Smooth muscle cell (in vitro differentiated cells): ENCODE measurements around the gene NCLN. TPM values are rescaled to one million over a fixed set of nuclear protein-coding genes. Genes with fewer than 3 reads are reported as not detected.
"Not testable (repeated sequence)": the region's sequence is repeated elsewhere in the genome, so short reads cannot be mapped to it uniquely, and the experiment has no call there.

ENCODE experiments used
- DNase-seq: peaks from one replicate; lab custom pipeline; 2025; ENCODE audit not compliant: unreplicated experiment; lab: John Stamatoyannopoulos, UW
- H2AFZ ChIP-seq: fragments of 200-600 bp; sonication (generic); 2 replicates; pipeline ENCODE4 v1.6.0; 2016; ENCODE audit warnings: antibody characterized with exemption, low read depth, mild to moderate bottlenecking
- H3F3A ChIP-seq: fragments of 200-600 bp; sonication (generic); 2 replicates; pipeline ENCODE4 v1.6.0; 2017; ENCODE audit warnings: antibody characterized with exemption, low read depth
- H3K27ac ChIP-seq: fragments of 200-600 bp; sonication (generic); 2 replicates; pipeline ENCODE4 v1.5.1; 2016; ENCODE audit warnings: low read depth, mild to moderate bottlenecking
- H3K27me3 ChIP-seq: fragments of 200-600 bp; sonication (generic); 2 replicates; pipeline ENCODE4 v1.6.1; 2016; ENCODE audit warnings: low read depth, mild to moderate bottlenecking
- H3K36me3 ChIP-seq: fragments of 200-600 bp; sonication (generic); 2 replicates; pipeline ENCODE4 v1.5.1; 2016; ENCODE audit warnings: low read depth
- H3K4me1 ChIP-seq: fragments of 200-600 bp; sonication (generic); 2 replicates; pipeline ENCODE4 v1.5.1; 2016; ENCODE audit warnings: low read depth
- H3K4me2 ChIP-seq: fragments of 200-600 bp; sonication (generic); 2 replicates; pipeline ENCODE4 v1.6.0; 2016; ENCODE audit warnings: mild to moderate bottlenecking
- H3K4me3 ChIP-seq: fragments of 200-600 bp; sonication (generic); 2 replicates; pipeline ENCODE4 v1.5.1; 2016; ENCODE audit warnings: mild to moderate bottlenecking
- H3K79me2 ChIP-seq: fragments of 200-600 bp; sonication (generic); 2 replicates; pipeline ENCODE4 v1.6.0; 2016; ENCODE audit warnings: low read depth, mild to moderate bottlenecking
- H3K9ac ChIP-seq: fragments of 200-600 bp; sonication (generic); 2 replicates; pipeline ENCODE4 v1.6.0; 2016; ENCODE audit warnings: low read depth
- H3K9me3 ChIP-seq: fragments of 200-600 bp; sonication (generic); replicated peaks from 2 replicates; pipeline ENCODE4 v1.5.1; 2016; ENCODE audit warnings: low read depth
- H4K20me1 ChIP-seq: fragments of 200-600 bp; sonication (generic); 2 replicates; pipeline ENCODE4 v1.6.0; 2016; ENCODE audit warnings: low read depth
- WGBS: methylation state at CpG from one replicate; pipeline ENCODE4 v1.1.7; 2016; ENCODE audit warnings: low lambda C conversion rate; 5-methylcytosine and 5-hydroxymethylcytosine counted together
- polyA plus RNA-seq: library from polyadenylated mRNA; unstranded; fragments of >200 nt; fragmentation: Nextera tagmentation; extraction: Ambion mirVana; gene quantifications from 2 replicates; pipeline ENCODE4 v1.2.1, GENCODE V29; 2016
- total RNA-seq: library from RNA; depleted of rRNA; stranded (reverse); fragments of >200 nt; gene quantifications from 2 replicates; pipeline ENCODE4 v1.2.3, GENCODE V29; 2014
- TF ChIP-seq, protein P1 (sequence below): fragments of 200-600 bp; sonication (generic); IDR thresholded peaks from 2 replicates; pipeline ENCODE4 v1.5.1; 2017; ENCODE audit warnings: borderline replicate concordance, mild to moderate bottlenecking, antibody characterized with exemption; ENCODE audit not compliant: insufficient read depth, poor library complexity, severe bottlenecking

Gene NCLN
- total and polyA plus RNA-seq, 2 experiments from 2014 or later = 44.5 to 97.4 TPM

DNA sequence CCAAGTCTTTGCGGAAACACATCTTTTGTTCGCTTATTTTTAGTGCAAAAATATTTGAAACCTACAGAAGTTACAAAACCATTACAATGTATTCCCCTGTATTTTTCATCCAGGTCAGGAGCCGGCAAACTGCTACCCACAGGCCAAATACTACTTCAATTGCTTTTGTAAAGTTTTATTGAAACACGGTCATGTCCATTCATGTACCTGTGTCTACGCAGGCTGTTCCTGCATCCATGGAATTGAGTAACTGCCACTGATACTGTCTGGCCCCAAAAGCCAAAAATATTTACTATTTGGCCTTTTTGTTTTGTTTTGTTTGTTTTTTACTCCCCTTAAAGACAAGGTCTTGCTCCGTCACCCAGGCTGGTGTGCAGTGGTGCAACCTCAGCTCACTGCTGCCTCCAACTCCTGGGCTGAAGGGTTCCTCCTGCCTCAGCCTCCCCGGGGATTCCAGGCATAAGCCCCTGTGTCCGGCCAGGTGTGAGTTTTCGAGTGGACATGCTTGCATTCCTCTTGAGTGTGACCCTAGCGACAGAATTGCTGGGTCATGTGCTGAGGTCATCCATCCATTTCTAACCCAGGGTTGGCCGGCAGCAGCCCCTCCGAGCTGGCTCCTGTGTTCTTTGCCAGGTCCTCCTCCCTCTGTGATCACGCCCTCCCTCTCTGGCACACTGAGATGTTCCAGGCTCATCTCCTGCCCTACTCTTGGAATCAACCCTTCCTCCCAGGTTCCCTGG is 18.0 kb upstream of the NCLN start:
- Histone ChIP-seq H3K79me2 (no peaks in the 10 kb centered on the region), H3K27me3 (no peaks in the 10 kb centered on the region), H3K9ac (no peak overlapping the region), H3K36me3 (no peaks in the 10 kb centered on the region), H4K20me1 (no peaks in the 10 kb centered on the region), H3F3A (no peaks in the 10 kb centered on the region), H3K4me3 (no peak overlapping the region), H3K9me3 (no peaks in the 10 kb centered on the region), H3K4me1 (no peaks in the 10 kb centered on the region), H2AFZ (no peak overlapping the region), H3K27ac (no peak overlapping the region), H3K4me2 (no peak overlapping the region)
- DNase-seq = no peak
- TF ChIP-seq, protein P1, sequence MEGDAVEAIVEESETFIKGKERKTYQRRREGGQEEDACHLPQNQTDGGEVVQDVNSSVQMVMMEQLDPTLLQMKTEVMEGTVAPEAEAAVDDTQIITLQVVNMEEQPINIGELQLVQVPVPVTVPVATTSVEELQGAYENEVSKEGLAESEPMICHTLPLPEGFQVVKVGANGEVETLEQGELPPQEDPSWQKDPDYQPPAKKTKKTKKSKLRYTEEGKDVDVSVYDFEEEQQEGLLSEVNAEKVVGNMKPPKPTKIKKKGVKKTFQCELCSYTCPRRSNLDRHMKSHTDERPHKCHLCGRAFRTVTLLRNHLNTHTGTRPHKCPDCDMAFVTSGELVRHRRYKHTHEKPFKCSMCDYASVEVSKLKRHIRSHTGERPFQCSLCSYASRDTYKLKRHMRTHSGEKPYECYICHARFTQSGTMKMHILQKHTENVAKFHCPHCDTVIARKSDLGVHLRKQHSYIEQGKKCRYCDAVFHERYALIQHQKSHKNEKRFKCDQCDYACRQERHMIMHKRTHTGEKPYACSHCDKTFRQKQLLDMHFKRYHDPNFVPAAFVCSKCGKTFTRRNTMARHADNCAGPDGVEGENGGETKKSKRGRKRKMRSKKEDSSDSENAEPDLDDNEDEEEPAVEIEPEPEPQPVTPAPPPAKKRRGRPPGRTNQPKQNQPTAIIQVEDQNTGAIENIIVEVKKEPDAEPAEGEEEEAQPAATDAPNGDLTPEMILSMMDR = no peak
- 82% methylated on average over 13 of the region's 13 CpGs for WGBS

DNA sequence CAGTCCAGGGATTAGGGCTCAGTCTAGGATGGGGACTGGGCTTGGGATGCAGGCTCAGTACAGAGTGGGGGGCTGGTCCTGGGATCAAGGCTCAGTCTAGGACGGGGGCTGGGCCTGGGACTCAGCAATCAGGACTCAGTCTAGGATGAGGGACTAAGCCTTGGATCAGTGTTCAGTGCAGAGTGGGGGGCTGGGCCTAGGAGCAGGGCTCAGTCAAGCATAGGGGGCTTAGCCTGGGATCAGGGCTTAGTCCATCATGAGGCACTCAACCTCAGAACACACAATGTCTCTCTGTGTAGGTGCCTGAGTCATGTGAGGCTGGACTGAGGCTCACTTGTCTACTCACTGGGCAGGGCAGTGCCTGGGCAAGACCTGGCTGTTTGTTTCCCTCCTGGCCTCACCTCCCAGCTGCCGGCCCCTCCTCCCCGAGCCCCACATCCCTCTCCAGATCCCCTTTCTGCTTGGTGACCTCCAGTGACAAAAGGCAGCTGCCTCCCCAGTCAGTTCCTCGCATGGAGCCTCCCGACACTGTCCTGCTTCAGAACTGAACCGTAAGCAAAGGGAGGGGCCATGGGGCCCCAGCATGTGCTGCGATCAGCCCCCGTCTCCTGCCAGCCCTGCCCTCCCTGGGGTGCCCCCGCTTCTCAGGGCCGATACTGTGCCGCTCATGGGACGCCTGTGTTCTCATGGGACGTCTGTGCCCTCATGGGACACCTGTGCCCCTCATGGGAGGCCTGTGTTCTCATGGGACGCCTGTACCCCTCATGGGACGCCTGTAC is 13.6 kb upstream of the NCLN start:
- H3K27me3 ChIP-seq = no peaks in the 10 kb centered on the region
- no peaks in the 10 kb centered on the region for H3K36me3 ChIP-seq
- 88% methylated on average over 15 of the region's 15 CpGs for WGBS
- H3K27ac ChIP-seq = no peak overlapping the region
- H3K4me1 ChIP-seq = no peaks in the 10 kb centered on the region
- TF ChIP-seq, protein P1 = no peak
- H4K20me1 ChIP-seq = no peaks in the 10 kb centered on the region
- H3K9me3 ChIP-seq = no peaks in the 10 kb centered on the region
- no peak for DNase-seq
- H3K9ac ChIP-seq = no peak overlapping the region
- H3K79me2 ChIP-seq = no peaks in the 10 kb centered on the region
- H3K4me3 ChIP-seq = no peak overlapping the region
- no peak overlapping the region for H2AFZ ChIP-seq
- H3F3A ChIP-seq = no peaks in the 10 kb centered on the region
- no peak overlapping the region for H3K4me2 ChIP-seq

DNA sequence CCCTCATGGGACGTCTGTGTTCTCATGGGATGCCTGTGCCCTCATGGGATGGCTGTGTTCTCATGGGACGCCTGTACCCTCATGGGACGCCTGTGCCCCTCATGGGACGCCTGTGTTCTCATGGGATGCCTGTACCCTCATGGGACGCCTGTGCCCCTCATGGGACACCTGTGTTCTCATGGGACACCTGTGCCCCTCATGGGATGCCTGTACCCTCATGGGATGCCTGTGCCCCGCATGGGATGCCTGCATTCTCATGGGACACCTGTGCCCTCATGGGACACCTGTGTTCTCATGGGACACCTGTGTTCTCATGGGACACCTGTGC is 13.1 kb upstream of the NCLN start:
- not testable (repeated sequence) for H3F3A ChIP-seq, H3K27ac ChIP-seq, H3K9ac ChIP-seq, H3K4me1 ChIP-seq, H3K4me3 ChIP-seq, H2AFZ ChIP-seq, H4K20me1 ChIP-seq, H3K79me2 ChIP-seq, H3K4me2 ChIP-seq, H3K9me3 ChIP-seq, DNase-seq, H3K27me3 ChIP-seq, H3K36me3 ChIP-seq
- 51% methylated on average over 6 of the region's 6 CpGs for WGBS

DNA sequence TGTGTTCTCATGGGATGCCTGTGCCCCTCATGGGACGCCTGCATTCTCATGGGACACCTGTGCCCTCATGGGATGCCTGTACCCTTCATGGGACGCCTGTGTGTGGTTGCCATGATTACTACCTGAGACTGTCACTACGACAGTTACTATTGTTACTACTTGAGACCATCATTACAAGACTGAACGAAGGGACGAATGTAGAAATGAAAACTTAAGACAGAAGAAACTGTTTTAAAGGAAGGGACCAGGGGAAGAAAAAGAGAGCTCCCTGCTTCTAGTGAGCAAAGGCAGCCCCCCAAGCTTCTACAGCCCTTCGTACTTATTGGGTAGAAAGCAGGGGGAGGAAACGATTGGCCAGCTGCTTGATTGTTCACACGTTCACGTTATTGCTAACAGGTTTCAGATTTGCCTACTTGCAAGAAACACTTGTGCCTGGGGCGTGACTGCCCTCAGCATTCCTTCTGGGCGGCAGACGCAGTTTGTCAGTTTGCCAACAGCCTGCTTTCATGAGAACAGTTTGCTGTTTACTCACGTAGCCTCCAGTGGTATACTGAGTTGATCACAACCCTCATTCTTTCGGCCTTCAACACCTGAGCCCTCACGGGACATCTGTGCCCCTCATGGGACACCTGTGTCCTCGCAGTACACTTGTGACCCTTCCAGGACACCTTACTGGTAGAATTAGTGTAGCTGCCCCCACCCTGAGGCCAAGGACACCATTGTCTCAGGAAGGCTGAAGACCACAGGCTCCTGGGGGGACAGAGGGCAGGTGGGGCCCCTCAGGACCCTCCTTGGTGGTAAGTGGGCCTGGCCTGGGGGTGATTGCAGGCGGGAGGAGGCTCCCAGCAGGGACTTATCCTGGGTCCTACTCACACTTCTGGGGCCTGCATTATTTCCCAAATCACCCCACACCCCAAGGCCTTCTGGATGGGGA is 9.7 kb upstream of the NCLN start:
- 66% methylated on average over 17 of the region's 17 CpGs for WGBS
- TF ChIP-seq, protein P1 = no peak
- peak overlapping the region; percentile 80 for H3K27ac ChIP-seq

More for the DNA sequence above, 9.7 kb upstream of the NCLN start:
- H3K79me2 ChIP-seq = no peaks in the 10 kb centered on the region
- H3F3A ChIP-seq = no peaks in the 10 kb centered on the region
- no peaks in the 10 kb centered on the region for H3K27me3 ChIP-seq
- H3K9me3 ChIP-seq = no peaks in the 10 kb centered on the region
- peak overlapping the region; percentile 57 for H3K9ac ChIP-seq
- DNase-seq = no peak
- H2AFZ ChIP-seq = no peak overlapping the region
- H3K4me1 ChIP-seq = no peaks in the 10 kb centered on the region
- H4K20me1 ChIP-seq = no peaks in the 10 kb centered on the region
- no peak overlapping the region for H3K4me2 ChIP-seq
- no peak overlapping the region for H3K4me3 ChIP-seq
- no peaks in the 10 kb centered on the region for H3K36me3 ChIP-seq
